ENCODE measurements around the gene AQP12B.

DNA sequence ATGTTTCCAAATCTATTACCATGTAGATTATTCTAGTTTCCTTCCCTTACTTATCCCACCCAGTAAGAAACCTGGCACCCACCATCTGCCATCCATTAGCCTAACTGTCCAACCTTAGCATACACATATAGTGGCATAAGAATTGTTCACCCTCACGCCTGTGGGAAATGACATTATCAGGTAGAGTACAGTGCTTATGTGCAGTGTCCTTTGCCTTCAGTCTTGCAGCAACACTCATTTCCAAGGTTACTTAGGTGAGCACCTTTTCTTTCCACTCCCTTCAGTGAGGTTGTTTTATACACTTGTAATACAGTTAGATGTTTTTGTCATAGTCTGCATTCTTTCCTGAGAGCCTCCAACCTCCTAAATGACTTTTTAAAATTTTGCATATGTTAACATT, 18.1 kb downstream of the AQP12B start:
- TF ChIP-seq, protein P1, sequence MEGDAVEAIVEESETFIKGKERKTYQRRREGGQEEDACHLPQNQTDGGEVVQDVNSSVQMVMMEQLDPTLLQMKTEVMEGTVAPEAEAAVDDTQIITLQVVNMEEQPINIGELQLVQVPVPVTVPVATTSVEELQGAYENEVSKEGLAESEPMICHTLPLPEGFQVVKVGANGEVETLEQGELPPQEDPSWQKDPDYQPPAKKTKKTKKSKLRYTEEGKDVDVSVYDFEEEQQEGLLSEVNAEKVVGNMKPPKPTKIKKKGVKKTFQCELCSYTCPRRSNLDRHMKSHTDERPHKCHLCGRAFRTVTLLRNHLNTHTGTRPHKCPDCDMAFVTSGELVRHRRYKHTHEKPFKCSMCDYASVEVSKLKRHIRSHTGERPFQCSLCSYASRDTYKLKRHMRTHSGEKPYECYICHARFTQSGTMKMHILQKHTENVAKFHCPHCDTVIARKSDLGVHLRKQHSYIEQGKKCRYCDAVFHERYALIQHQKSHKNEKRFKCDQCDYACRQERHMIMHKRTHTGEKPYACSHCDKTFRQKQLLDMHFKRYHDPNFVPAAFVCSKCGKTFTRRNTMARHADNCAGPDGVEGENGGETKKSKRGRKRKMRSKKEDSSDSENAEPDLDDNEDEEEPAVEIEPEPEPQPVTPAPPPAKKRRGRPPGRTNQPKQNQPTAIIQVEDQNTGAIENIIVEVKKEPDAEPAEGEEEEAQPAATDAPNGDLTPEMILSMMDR (IDR thresholded peaks at IDR 0.05), result no peak
- no peak for TF ChIP-seq POLR2A (IDR thresholded peaks at IDR 0.05)

All from testis (tissue), 2 donors.